SW 1271 (cell line): ENCODE results near the gene SULF2.
"Not testable (repeated sequence)": the region's sequence is repeated elsewhere in the genome, so short reads cannot be mapped to it uniquely, and the experiment has no call there.

ENCODE experiments used
- DNase-seq, 2 experiments: peaks; one replicate each; lab custom pipeline; 2025; lab: John Stamatoyannopoulos, UW

Gene SULF2

GRCh38 chr20:47785311-47785853 lies at the start of gene SULF2:
SULF2 (minus strand) TSS chr20:47785481; CDS start chr20:47757363, 28,118 bp downstream.
- DNase-seq = no peak

- not testable (repeated sequence) for DNase-seq
Observed at GRCh38 chr20:47831675-47832074, 46.4 kb upstream of the SULF2 start.

- DNase-seq = not testable (repeated sequence)
Observed at GRCh38 chr20:47826716-47827115, 41.4 kb upstream of the SULF2 start.

- not testable (repeated sequence) for DNase-seq
Observed at GRCh38 chr20:47826006-47826405, 40.7 kb upstream of the SULF2 start.

- no peak for DNase-seq
Observed at GRCh38 chr20:47825011-47825762, 39.9 kb upstream of the SULF2 start.

GRCh38 chr20:47823941-47824340 lies 38.7 kb upstream of the SULF2 start:
- DNase-seq = not testable (repeated sequence)

GRCh38 chr20:47821481-47822100 lies 36.3 kb upstream of the SULF2 start:
- no peak for DNase-seq

- no peak for DNase-seq
Observed at GRCh38 chr20:47818996-47819609, 33.8 kb upstream of the SULF2 start.

- no peak for DNase-seq
Observed at GRCh38 chr20:47818466-47818865, 33.2 kb upstream of the SULF2 start.

GRCh38 chr20:47818016-47818415 lies 32.7 kb upstream of the SULF2 start:
- DNase-seq = no peak

GRCh38 chr20:47817573-47817972 lies 32.3 kb upstream of the SULF2 start:
- DNase-seq = no peak

- DNase-seq = no peak
Observed at GRCh38 chr20:47816487-47817451, 31.5 kb upstream of the SULF2 start.

GRCh38 chr20:47815866-47816265 lies 30.6 kb upstream of the SULF2 start:
- DNase-seq = no peak

GRCh38 chr20:47815416-47815806 lies 30.1 kb upstream of the SULF2 start:
- no peak for DNase-seq

GRCh38 chr20:47814632-47815415 lies 29.5 kb upstream of the SULF2 start:
- DNase-seq = no peak

- DNase-seq = no peak
Observed at GRCh38 chr20:47810721-47811347, 25.6 kb upstream of the SULF2 start.

GRCh38 chr20:47810116-47810677 lies 24.9 kb upstream of the SULF2 start:
- no peak for DNase-seq

- DNase-seq = no peak
Observed at GRCh38 chr20:47809161-47809960, 24.1 kb upstream of the SULF2 start.

GRCh38 chr20:47805951-47806350 lies 20.7 kb upstream of the SULF2 start:
- no peak for DNase-seq
